ENCODE measurements around the gene ACTL8. TPM values are rescaled to one million over a fixed set of nuclear protein-coding genes. Genes with fewer than 3 reads are reported as not detected.

Gene ACTL8
- total and polyA plus RNA-seq, 12 donors, result not detected

DNA sequence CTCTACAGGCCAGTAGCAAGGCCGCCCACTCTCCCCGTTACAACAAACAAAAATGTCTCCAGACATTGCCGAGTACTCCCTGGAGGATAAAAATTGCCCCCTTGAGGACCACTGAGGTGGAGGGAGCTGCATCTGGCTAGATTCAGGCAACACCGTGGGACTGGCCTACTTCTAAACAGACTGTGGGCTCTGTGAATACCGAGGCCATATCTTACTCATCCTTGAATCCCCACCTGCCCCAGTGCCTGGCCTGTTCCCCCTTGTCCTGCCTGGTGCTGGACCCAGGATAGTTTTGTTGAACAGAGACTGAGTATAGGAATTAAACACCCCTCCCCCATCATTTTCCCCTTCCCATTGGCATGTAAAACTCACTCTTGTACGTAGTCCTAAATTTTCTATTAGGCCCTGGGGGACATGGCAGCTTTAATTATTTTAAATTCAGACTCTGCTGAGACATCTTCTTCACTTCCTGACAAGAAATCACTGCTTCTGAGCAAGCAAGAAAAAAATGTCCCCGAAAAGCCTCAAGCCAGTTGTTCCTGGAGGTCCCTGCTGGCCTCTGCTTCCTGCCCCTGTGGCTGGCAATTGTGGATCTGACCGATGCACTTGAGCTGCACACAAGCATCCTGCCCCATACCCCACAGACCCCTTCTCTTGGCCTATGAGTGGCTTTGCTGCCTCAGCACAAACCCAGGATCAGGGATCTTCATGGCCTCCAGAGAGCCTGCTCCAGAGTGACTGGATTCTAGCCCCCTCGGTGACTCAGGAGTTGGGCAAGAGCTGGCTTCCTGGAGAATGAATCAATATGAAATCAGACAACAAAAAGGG, 111.0 kb downstream of the ACTL8 start:
- H3K4me3 ChIP-seq, result no peak overlapping the region
- peak overlapping the region in 1 of 10 donors; percentile 26 for H3K27ac ChIP-seq
- H3K9me3 ChIP-seq, result no peaks in the 10 kb centered on the region
- DNase-seq (no peak), ATAC-seq (peak in 1 of 8 donors; percentile 39)
- H3K4me1 ChIP-seq, result no peaks in the 10 kb centered on the region
- WGBS, 2 donors, result 66 to 67% methylated on average over 9 of the region's 9 CpGs
- intact Hi-C loops (cut with DNase I), result no loop called here
- no peaks in the 10 kb centered on the region for H3K27me3 ChIP-seq
- H3K36me3 ChIP-seq, result no peaks in the 10 kb centered on the region
- TF ChIP-seq, protein P1, sequence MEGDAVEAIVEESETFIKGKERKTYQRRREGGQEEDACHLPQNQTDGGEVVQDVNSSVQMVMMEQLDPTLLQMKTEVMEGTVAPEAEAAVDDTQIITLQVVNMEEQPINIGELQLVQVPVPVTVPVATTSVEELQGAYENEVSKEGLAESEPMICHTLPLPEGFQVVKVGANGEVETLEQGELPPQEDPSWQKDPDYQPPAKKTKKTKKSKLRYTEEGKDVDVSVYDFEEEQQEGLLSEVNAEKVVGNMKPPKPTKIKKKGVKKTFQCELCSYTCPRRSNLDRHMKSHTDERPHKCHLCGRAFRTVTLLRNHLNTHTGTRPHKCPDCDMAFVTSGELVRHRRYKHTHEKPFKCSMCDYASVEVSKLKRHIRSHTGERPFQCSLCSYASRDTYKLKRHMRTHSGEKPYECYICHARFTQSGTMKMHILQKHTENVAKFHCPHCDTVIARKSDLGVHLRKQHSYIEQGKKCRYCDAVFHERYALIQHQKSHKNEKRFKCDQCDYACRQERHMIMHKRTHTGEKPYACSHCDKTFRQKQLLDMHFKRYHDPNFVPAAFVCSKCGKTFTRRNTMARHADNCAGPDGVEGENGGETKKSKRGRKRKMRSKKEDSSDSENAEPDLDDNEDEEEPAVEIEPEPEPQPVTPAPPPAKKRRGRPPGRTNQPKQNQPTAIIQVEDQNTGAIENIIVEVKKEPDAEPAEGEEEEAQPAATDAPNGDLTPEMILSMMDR (IDR thresholded peaks at IDR 0.05), result no peak

DNA sequence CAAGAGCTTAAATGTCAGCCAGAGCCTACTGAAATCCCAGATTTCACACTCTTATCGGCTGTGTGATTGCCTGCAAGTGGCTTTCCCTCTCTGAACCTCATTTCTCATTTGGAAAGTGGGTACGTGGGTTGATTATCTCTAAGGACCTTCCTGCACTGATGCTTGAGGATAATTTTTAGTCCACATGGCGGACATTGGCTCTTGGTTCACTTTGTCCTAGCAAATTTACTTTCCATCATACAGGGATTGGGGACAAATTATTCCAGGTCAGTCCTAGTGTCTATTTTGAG, 111.6 kb downstream of the ACTL8 start:
- WGBS, 2 donors, result 81% methylated on average over 3 of the region's 3 CpGs
- Histone ChIP-seq H3K27me3 (no peaks in the 10 kb centered on the region), H3K9me3 (no peaks in the 10 kb centered on the region), H3K36me3 (no peaks in the 10 kb centered on the region), H3K4me3 (no peak overlapping the region), H3K4me1 (no peaks in the 10 kb centered on the region), H3K27ac (no peak overlapping the region)
- no peak for ATAC-seq
- DNase-seq, result no peak
- intact Hi-C loops (cut with DNase I), result no loop called here
- TF ChIP-seq, protein P1 (IDR thresholded peaks at IDR 0.05), result no peak

DNA sequence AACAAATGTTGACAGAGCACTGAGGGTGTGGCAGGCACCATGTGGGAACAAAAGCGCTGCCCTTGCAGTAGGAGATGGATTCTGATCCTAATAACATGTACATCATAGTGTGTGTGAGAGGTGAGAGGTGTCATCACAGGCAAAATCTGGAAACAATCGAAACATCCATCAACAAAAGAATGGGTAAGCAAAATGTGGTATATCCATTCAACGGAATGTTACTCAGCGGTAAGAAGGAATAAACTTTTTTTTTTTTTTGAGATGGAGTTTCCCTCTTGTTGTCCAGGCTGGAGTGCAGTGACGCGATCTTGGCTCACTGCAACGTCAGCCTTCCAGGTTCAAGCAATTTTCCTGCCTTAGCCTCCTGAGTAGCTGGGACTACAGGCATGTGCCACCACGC, 112.3 kb downstream of the ACTL8 start:
- H3K27ac ChIP-seq, result no peak overlapping the region
- H3K9me3 ChIP-seq, result no peaks in the 10 kb centered on the region
- H3K36me3 ChIP-seq, result no peaks in the 10 kb centered on the region
- ATAC-seq (no peak), DNase-seq (no peak)
- intact Hi-C loops (cut with DNase I), result no loop called here
- no peak overlapping the region for H3K4me3 ChIP-seq
- WGBS, 2 donors, result 92 to 94% methylated on average over 8 of the region's 8 CpGs
- TF ChIP-seq, protein P1 (IDR thresholded peaks at IDR 0.05), result no peak
- no peaks in the 10 kb centered on the region for H3K27me3 ChIP-seq
- no peaks in the 10 kb centered on the region for H3K4me1 ChIP-seq

DNA sequence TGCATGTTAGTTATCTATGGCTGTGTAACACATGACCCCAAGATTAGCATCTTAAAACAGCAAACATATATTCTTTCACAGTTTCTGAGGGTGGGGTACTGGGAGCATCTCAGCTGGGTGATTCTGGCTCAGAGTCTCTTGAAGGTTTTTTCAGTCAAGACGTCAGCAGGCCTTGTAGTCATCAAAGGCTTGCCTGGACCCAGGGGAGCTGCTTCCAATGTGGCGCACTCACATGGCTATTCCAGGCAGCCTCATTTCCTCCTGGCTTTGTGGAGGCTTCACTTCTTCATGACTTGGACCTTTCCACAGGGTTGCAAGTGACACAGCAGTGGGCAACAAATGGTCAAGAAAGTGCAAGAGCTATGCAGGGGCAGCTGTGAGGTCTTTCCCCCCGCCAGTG, 114.7 kb downstream of the ACTL8 start:
- Histone ChIP-seq H3K36me3 (no peaks in the 10 kb centered on the region), H3K27me3 (no peaks in the 10 kb centered on the region), H3K4me1 (peaks cover 0 to 10% (median 8%) of the 10 kb centered on the region in 9 donors), H3K4me3 (no peak overlapping the region), H3K27ac (no peak overlapping the region), H3K9me3 (no peaks in the 10 kb centered on the region)
- TF ChIP-seq, protein P1 (IDR thresholded peaks at IDR 0.05), result no peak
- ATAC-seq (no peak), DNase-seq (no peak)
- intact Hi-C loops (cut with DNase I), result no loop called here
- 60 to 69% methylated on average over 3 of the region's 3 CpGs for WGBS, 2 donors

Data from heart right ventricle (tissue), 16 donors.